Stimulated activated CD8-positive, alpha-beta memory T cell treated with anti-CD3 and anti-CD28 coated beads, Interleukin-12 subunit alpha, Interleukin-12 subunit beta, amount 100 ng/mL, for 24 hours (primary cell): Measurements from ENCODE around the gene WDR31.
"Not testable (repeated sequence)": the region's sequence is repeated elsewhere in the genome, so short reads cannot be mapped to it uniquely, and the experiment has no call there.

Experiments
- DNase-seq: peaks from one replicate; pipeline ENCODE4 v3.0.0-alpha.2; 2020; ENCODE audit errors: extremely low read depth

The WDR31 gene

GRCh38 chr9:113368982-113369854 lies 29.1 kb upstream of the WDR31 start:
- DNase-seq, result no peak

DNA sequence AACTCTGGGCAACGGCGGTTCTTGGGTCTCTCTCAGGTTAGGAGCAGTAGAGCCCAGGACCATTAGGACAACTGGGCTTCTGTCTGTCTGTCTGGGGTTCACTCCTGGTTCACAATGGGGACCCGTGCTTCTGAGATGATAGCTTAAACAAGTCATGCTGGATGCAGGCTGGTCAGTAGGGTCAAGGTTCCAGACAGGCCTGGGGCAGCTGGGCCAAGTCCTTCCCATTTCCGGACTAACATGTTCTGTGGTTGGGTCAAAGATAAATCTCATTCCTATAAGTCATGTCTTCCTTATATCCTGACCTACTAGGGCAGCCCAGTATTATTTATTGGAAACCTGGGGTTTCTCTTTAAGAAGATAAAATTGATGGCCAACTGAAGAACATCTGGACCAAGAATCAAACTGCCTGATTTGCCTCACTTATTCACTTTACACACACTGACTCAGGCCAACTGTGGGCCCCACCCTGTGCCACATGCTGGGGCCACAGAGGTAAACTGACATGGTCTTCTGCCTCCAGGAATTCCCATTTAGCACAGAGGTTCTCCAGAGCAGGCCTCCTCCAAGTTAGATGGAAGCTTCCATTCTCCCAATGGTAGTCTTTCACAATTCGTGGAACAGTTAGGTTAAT lies 28.4 kb upstream of the WDR31 start:
- DNase-seq, result no peak

GRCh38 chr9:113365652-113366051 lies 25.6 kb upstream of the WDR31 start:
- not testable (repeated sequence) for DNase-seq

GRCh38 chr9:113364951-113365350 lies 24.9 kb upstream of the WDR31 start:
- no peak for DNase-seq

GRCh38 chr9:113363336-113363735 lies 23.3 kb upstream of the WDR31 start:
- no peak for DNase-seq

DNA sequence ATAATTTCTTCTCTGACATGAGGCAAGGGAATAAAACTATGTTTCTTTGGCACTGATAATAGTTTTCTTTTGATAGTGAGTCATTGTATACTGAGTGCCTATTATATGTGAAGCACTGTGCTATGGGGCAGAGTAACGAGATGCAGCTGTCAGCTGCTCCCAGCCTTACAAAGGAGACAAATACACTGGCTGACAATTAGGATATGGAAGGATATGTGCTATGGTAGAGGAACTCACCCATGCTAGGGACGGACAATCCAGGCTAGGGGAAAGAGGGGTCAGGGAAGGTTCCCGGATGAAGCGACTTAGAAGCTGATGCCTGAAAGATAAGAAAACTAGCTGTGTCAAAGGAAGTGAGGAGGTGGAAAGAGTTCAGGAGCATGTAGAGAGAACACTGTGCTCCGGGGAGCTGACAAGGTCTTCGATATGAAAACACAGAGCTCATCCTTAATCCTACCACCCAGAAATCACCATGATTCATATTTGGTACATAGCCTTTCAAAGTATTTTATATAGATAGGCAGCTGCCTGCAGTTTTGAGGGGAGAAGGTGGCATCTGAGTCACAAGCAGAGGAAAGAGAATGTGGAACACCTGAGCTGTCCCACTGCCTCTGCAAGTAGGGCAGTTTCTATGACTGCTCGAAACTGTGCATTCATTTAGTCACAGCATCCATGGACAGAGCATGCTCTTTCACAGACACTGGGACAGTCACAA lies 21.4 kb upstream of the WDR31 start:
- no peak for DNase-seq

DNA sequence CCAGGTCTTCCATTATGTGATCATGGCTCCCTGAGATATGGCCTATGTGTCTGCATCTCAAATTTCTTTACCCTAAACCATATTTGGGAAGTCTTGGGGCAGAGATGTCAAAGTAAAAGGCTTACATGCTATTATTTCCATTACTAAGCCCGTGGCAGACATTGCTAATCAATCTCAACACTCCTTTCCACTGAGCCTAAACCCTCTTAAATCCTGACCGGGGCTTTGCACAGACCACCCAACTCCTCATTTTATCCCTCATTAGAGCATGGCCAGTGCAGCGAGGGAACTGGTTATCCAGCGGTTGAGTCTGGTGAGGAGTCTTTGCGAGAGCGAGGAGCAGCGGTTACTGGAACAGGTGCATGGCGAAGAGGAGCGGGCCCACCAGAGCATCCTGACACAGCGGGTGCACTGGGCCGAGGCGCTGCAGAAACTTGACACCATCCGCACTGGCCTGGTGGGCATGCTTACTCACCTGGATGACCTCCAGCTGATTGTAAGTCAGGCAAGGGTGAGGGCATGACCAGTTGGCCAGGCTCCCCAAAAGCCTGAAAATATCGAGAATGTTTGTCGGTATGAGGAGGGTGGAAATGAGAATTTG lies 20.3 kb upstream of the WDR31 start:
- no peak for DNase-seq

- DNase-seq, result no peak
Measured at GRCh38 chr9:113359385-113359784, 19.3 kb upstream of the WDR31 start.

GRCh38 chr9:113356686-113357292 lies 16.7 kb upstream of the WDR31 start:
- DNase-seq, result no peak

DNA sequence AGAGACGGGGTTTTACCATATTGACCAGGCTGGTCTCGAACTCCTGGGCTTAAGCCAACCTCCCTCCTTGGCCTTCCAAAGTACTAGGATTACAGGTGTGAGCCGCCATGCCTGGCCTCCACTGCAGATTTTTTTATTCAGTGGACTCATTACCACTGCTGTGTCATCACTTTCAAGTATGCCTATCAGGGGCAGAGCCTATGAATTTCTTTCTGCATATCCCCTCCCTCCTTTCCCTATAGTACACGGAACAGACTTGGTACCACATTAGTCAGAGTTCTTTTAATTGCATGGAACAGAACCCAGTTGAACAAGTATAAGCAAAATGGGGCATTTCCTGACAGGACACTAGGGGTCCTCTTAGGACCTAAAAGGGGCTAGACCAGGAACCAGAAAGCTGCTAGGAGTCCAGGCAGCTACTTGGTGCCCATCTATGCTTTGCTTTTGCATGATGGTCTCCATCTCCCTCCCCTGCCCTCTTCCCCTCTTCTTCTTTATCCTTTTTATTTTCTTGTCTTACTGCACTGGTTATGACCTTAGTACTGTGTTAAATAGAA lies 15.0 kb upstream of the WDR31 start:
- no peak for DNase-seq

DNA sequence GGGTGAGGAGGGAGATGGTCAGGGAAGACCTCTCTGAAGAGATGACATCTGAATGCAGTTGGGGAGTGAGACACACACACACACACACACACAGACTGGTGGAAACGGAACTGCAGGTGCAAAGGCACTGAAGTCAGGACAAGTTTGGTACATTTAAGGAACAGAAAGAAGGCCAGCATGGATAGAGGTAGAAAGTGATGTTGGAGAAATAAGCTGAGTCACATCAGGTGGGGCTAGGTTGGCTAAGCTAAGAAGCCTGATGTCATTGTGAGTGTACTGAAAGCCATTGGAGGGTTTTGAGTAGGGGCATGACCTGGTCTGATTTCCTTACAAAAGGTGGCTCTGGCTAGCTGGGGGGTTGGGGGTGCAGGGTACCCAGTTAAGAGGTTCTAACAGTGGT lies 12.3 kb upstream of the WDR31 start:
- no peak for DNase-seq

- DNase-seq, result no peak
Measured at GRCh38 chr9:113352006-113352405, 11.9 kb upstream of the WDR31 start.

DNA sequence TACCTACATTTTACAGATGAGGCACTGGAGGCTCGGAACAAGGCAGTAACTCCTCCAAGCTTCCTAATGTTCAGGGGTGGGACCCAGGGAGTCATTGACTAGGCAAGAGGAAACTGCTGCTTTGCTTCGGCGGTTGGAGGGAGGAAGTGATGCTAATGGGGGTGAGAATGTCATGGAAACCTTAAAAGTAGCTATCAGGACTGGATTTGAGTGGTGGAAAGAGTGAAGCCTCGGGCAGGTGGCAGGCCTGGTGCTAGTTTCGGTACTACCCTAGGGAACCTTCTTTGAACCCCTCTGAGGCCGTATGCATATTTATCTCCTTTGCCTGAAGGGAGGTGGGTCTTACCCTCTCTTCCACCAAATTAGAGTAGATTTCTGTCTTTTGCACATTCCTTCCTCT lies 10.9 kb upstream of the WDR31 start:
- no peak for DNase-seq

DNA sequence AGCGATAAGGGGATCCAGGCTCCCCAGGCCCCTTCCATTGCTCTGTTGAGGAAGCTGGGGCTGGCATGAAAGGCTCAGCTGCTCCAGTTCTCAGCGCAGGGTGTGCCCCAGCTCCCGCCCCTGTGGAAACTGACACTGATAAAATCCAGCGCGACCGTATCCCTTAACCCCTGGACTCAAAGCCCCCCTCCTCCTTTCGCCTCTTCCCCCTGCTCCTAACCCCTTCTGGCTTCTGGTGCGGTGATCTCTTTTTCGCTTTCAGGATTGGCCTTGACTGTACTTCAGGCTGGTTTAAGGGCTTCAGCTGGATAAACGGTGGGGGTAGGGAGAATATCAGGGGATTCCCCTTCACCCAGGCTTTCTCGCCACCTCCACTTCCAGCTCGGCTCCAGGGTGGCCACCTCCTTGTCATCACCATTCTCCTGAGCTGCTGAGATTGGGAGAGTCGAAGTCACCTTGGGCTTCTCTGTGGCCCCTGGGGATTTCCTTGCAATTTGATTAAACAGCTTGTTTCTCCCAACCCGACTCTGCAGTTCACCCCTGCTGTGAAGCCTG lies 10.1 kb upstream of the WDR31 start:
- DNase-seq, result no peak

DNA sequence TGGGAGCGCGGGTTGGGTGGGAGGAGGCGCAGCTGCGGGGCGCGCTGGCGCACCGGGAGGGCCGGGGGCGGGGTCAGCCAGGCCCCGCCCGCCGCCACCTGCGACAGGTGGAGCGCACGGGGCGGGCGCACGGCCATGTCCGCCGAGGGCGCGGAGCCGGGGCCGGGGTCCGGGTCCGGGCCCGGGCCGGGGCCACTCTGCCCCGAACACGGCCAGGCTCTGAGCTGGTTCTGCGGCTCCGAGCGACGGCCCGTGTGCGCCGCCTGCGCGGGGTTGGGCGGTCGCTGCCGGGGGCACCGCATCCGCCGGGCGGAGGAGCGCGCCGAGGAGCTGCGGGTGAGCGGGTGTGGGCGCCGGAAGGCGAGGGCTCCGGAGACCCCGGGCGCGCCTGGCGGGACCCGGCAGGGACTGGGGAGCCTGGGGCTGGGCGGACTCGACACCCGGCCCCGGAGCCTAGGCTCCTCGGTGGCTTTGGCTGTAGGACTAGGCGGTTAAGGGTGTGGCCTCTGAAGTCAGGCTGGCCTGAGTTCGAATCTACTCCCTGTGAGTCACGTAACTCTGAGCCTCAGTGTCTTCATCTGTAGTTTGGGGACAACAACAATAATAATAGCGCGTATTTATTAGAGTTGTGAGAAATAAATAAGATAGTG lies 9.5 kb upstream of the WDR31 start, which contains the start of gene BSPRY:
Gene BSPRY (plus strand): TSS at position 97 of the 650 bp plus-strand sequence. CDS start 39 bp downstream, at position 136.
- DNase-seq, result no peak

- no peak for DNase-seq
Measured at GRCh38 chr9:113349066-113349444, 9.0 kb upstream of the WDR31 start.

GRCh38 chr9:113348437-113348836 lies 8.4 kb upstream of the WDR31 start:
- DNase-seq, result no peak

- DNase-seq, result no peak
Measured at GRCh38 chr9:113345671-113346070, 5.6 kb upstream of the WDR31 start.

DNA sequence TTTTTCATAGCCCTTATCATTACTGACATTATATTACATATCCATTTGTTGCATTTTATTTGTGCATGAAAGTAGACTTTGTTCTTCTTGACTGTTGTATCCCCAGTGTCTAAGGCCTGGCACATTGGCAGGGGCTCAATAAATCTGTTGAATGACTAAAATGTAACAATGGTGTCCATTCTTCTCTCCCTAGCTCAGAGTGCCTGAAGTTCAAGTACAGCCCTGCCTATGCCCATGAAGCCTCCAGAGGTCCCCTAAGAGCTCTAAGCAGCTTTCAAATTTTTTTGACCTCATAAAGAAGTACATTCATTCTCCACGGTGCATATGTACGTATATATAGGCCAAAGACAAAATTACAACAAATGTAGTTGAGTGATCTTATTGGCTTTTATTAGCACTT lies 5.1 kb upstream of the WDR31 start:
- no peak for DNase-seq

DNA sequence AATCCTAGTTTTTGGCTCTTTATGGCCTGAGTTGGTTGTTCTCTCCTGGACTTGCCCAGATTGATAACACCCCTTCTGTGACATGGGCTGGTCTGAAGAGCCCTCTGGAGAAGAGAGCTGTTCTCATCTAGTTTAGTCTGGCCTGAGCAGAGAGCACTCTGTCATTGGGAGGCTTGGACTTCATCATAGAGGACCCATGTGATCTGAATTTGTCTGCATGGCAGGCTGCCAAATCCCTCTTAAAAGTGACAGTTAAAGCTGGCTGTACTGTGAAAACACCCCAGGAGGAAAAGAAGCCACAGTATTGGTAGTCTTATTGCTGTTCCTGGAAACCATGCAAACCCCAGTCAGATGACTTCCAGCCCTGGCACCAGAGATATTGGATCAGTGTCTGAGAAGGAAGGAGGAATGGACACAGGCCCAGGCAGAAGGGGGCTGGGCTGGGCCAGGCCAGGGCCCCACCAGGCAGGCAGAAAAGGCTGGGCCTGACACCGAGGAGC lies 3.7 kb upstream of the WDR31 start:
- DNase-seq, result no peak
